Measurements from ENCODE around the gene FADS3. TPM values are rescaled to one million over a fixed set of nuclear protein-coding genes. Genes with fewer than 3 reads are reported as not detected.

Gene FADS3
- total RNA-seq, 4 donors from 2014 or later, result 25.2 to 37.6 (median 31.2) TPM

- no peaks in the 10 kb centered on the region for H3K27me3 ChIP-seq
- no peak overlapping the region for H3K4me3 ChIP-seq (replicated peaks in 1 of 3)
- TF ChIP-seq POLR2A (IDR thresholded peaks at IDR 0.05) (no peak), CTCF (IDR thresholded peaks at IDR 0.05) (no peak)
- H3K27ac ChIP-seq, result no peak overlapping the region
- H3K4me1 ChIP-seq, result peaks cover 0 to 4% of the 10 kb centered on the region in 2 donors
- no peaks in the 10 kb centered on the region for H3K36me3 ChIP-seq
- DNase-seq, result no peak
- 86 to 96% methylated on average over 15 to 16 of the region's 18 CpGs for WGBS, 2 donors
- intact Hi-C loops (cut with DNase I), result no loop called here
- no peaks in the 10 kb centered on the region for H3K9me3 ChIP-seq
Observed at GRCh38 chr11:61866231-61866957, 25.0 kb downstream of the FADS3 start.

GRCh38 chr11:61864814-61865775, 26.2 kb downstream of the FADS3 start:
- H3K9me3 ChIP-seq, result no peaks in the 10 kb centered on the region
- no peak overlapping the region for H3K27ac ChIP-seq
- H3K27me3 ChIP-seq, result no peaks in the 10 kb centered on the region
- peaks cover 0 to 4% of the 10 kb centered on the region in 2 donors for H3K4me1 ChIP-seq
- WGBS, 2 donors, result 91 to 95% methylated on average over 19 to 20 of the region's 20 CpGs
- DNase-seq, result no peak
- H3K4me3 ChIP-seq (replicated peaks in 1 of 3), result no peak overlapping the region
- TF ChIP-seq POLR2A (IDR thresholded peaks at IDR 0.05), result no peak
- TF ChIP-seq CTCF (IDR thresholded peaks at IDR 0.05), result no peak
- H3K36me3 ChIP-seq, result no peaks in the 10 kb centered on the region
- intact Hi-C loops (cut with DNase I), result no loop called here

- TF ChIP-seq POLR2A (IDR thresholded peaks at IDR 0.05) (no peak), CTCF (IDR thresholded peaks at IDR 0.05) (no peak)
- intact Hi-C loops (cut with DNase I), result no loop called here
- H3K4me3 ChIP-seq (replicated peaks in 1 of 3), result no peak overlapping the region
Observed at GRCh38 chr11:61863548-61864081, 27.7 kb downstream of the FADS3 start.

GRCh38 chr11:61862714-61863547, 28.4 kb downstream of the FADS3 start:
- 95 to 97% methylated on average over 11 to 16 of the region's 18 CpGs for WGBS, 2 donors
- intact Hi-C loops (cut with DNase I), result no loop called here
- Histone ChIP-seq H3K4me1 (peaks cover 0 to 7% of the 10 kb centered on the region in 2 donors), H3K9me3 (no peaks in the 10 kb centered on the region), H3K36me3 (no peaks in the 10 kb centered on the region), H3K27ac (no peak overlapping the region), H3K4me3 (replicated peaks in 1 of 3) (no peak overlapping the region), H3K27me3 (no peaks in the 10 kb centered on the region)
- DNase-seq, result no peak
- no peak for TF ChIP-seq CTCF (IDR thresholded peaks at IDR 0.05)
- TF ChIP-seq POLR2A (IDR thresholded peaks at IDR 0.05), result no peak

More at GRCh38 chr11:61863548-61864081, 27.7 kb downstream of the FADS3 start:
- Histone ChIP-seq H3K36me3 (no peaks in the 10 kb centered on the region), H3K4me1 (peaks cover 0 to 7% of the 10 kb centered on the region in 2 donors), H3K27ac (no peak overlapping the region), H3K27me3 (no peaks in the 10 kb centered on the region), H3K9me3 (no peaks in the 10 kb centered on the region)
- 89 to 90% methylated on average over 8 to 10 of the region's 13 CpGs for WGBS, 2 donors
- DNase-seq, result no peak
